Left ventricle myocardium superior (tissue), 1 donor: ENCODE data around the gene CTSV. TPM values are rescaled to one million over a fixed set of nuclear protein-coding genes. Genes with fewer than 3 reads are reported as not detected.
"Not testable (repeated sequence)": the region's sequence is repeated elsewhere in the genome, so short reads cannot be mapped to it uniquely, and the experiment has no call there.

ENCODE experiments used
- ATAC-seq: fragments of 200-7000 bp; cut with Tn5 transposase; one replicate; pipeline ENCODE4 v1.9.1; 2020; ENCODE audit warnings: mild to moderate bottlenecking, moderate library complexity
- DNase-seq: peaks from one replicate; pipeline ENCODE4 v3.0.0-alpha.2; 2020
- intact Hi-C: fragments of 100-400 bp; cut with micrococcal nuclease; formaldehyde crosslinking; loops from one replicate; pipeline ENCODE4 v1.11.0; 2022
- total RNA-seq: library from RNA; stranded (reverse); fragmentation: NEBNext Ultra II Directional; extraction: Animal tissue kit (Norgen Biotek cat#: 25700); gene quantifications from one replicate; pipeline ENCODE4 v1.2.1, GENCODE V29; 2021
- donor health status: DM: no; HTN: yes; CAD: no; lungs with severe emphysema.

Gene CTSV
- total RNA-seq, 1 donor from 2014 or later = 0.27 TPM

- ATAC-seq = peak; percentile 55
- intact Hi-C loops, DNase-seq: not testable (repeated sequence)
These were observed 55.3 kb downstream of the CTSV start for GRCh38 chr9:96983496-96984122.

Other genes starting within 250 kb of the CTSV start
- 4.4 TPM for gene ZNF782, start 184.6 kb downstream of the CTSV start, total RNA-seq
- not detected for gene NUTM2G, start 110.3 kb downstream of the CTSV start, total RNA-seq